BE2C (cell line): Measurements from ENCODE around the gene ARHGAP18.

ENCODE experiments used
- DNase-seq: peaks from one replicate; pipeline ENCODE4 v3.0.0-alpha.2; 2020
- H3K27me3 ChIP-seq: fragments of 250-450 bp; sonication (Bioruptor Pico); 2 replicates; pipeline ENCODE4 v1.5.1; 2020; ENCODE audit warnings: mild to moderate bottlenecking
- H3K36me3 ChIP-seq: fragments of 250-450 bp; sonication (Bioruptor Pico); 2 replicates; pipeline ENCODE4 v1.5.1; 2020; ENCODE audit warnings: mild to moderate bottlenecking
- H3K4me1 ChIP-seq: fragments of 250-450 bp; sonication (Bioruptor Pico); 2 replicates; pipeline ENCODE4 v1.5.1; 2020
- H3K4me3 ChIP-seq: 2 replicates; pipeline ENCODE4 v1.5.1; 2011; ENCODE audit warnings: low read depth, low read length
- H3K9me3 ChIP-seq: fragments of 250-450 bp; sonication (Bioruptor Pico); 2 replicates; pipeline ENCODE4 v1.5.1; 2020
- CTCF ChIP-seq: IDR thresholded peaks from 2 replicates; pipeline ENCODE4 v1.5.1; 2012; ENCODE audit warnings: mild to moderate bottlenecking, low read depth, low read length

Gene ARHGAP18

GRCh38 chr6:129614464-129614863 is 95.5 kb downstream of the ARHGAP18 start:
- H3K27me3 ChIP-seq = no peaks in the 10 kb centered on the region
- no peaks in the 10 kb centered on the region for H3K9me3 ChIP-seq
- no peak overlapping the region for H3K4me3 ChIP-seq
- no peaks in the 10 kb centered on the region for H3K36me3 ChIP-seq
- H3K4me1 ChIP-seq = no peaks in the 10 kb centered on the region
- no peak for TF ChIP-seq CTCF
- no peak for DNase-seq

- H3K27me3 ChIP-seq = no peaks in the 10 kb centered on the region
- H3K4me3 ChIP-seq = no peak overlapping the region
- TF ChIP-seq CTCF = no peak
- H3K4me1 ChIP-seq = no peaks in the 10 kb centered on the region
- no peaks in the 10 kb centered on the region for H3K36me3 ChIP-seq
- no peaks in the 10 kb centered on the region for H3K9me3 ChIP-seq
- no peak for DNase-seq
Measured at GRCh38 chr6:129612440-129612839, 97.5 kb downstream of the ARHGAP18 start.

- H3K4me3 ChIP-seq = no peak overlapping the region
- H3K27me3 ChIP-seq = no peaks in the 10 kb centered on the region
- H3K9me3 ChIP-seq = no peaks in the 10 kb centered on the region
- no peaks in the 10 kb centered on the region for H3K36me3 ChIP-seq
- DNase-seq = no peak
- H3K4me1 ChIP-seq = no peaks in the 10 kb centered on the region
- no peak for TF ChIP-seq CTCF
Measured at GRCh38 chr6:129609635-129610034, 100.3 kb downstream of the ARHGAP18 start.

GRCh38 chr6:129608886-129609537 is 101.0 kb downstream of the ARHGAP18 start:
- Histone ChIP-seq H3K4me3 (no peak overlapping the region), H3K9me3 (no peaks in the 10 kb centered on the region), H3K36me3 (no peaks in the 10 kb centered on the region), H3K27me3 (no peaks in the 10 kb centered on the region), H3K4me1 (no peaks in the 10 kb centered on the region)
- DNase-seq = no peak
- no peak for TF ChIP-seq CTCF

GRCh38 chr6:129607581-129608186 is 102.3 kb downstream of the ARHGAP18 start:
- no peaks in the 10 kb centered on the region for H3K27me3 ChIP-seq
- no peak overlapping the region for H3K4me3 ChIP-seq
- no peaks in the 10 kb centered on the region for H3K4me1 ChIP-seq
- TF ChIP-seq CTCF = no peak
- DNase-seq = no peak
- H3K9me3 ChIP-seq = no peaks in the 10 kb centered on the region
- no peaks in the 10 kb centered on the region for H3K36me3 ChIP-seq

GRCh38 chr6:129606664-129607063 is 103.3 kb downstream of the ARHGAP18 start:
- H3K9me3 ChIP-seq = no peaks in the 10 kb centered on the region
- H3K36me3 ChIP-seq = no peaks in the 10 kb centered on the region
- no peak overlapping the region for H3K4me3 ChIP-seq
- no peaks in the 10 kb centered on the region for H3K27me3 ChIP-seq
- TF ChIP-seq CTCF = no peak
- DNase-seq = no peak
- H3K4me1 ChIP-seq = no peaks in the 10 kb centered on the region
